ENCODE results near the gene KRT4.

- TF ChIP-seq POLR2A (IDR thresholded peaks at IDR 0.05), result no peak
- TF ChIP-seq CTCF (IDR thresholded peaks at IDR 0.05), result no peak
These were observed 46.3 kb upstream of the KRT4 start for GRCh38 chr12:52860102-52860823.
